Endothelial cell of umbilical vein (primary cell): ENCODE results near the gene UNC50. TPM values are rescaled to one million over a fixed set of nuclear protein-coding genes. Genes with fewer than 3 reads are reported as not detected.
"Not testable (repeated sequence)": the region's sequence is repeated elsewhere in the genome, so short reads cannot be mapped to it uniquely, and the experiment has no call there.

Experiments used
- BruUV-seq: library from RNA; stranded (reverse); fragments of 400-500 nt; replicated peaks from 2 replicates; lab custom pipeline; 2021; lab: Mats Ljungman, UMichigan
- CTCF ChIA-PET: fragments of 300-600, 350-600 bp; sonication (Branson Sonifier 250); formaldehyde crosslinking; loops from one replicate; lab custom pipeline; 2021; ENCODE audit warnings: antibody characterized with exemption, inconsistent platforms; lab: Charles Lee
- POLR2A ChIA-PET: fragments of 300-600, 350-600 bp; sonication (Branson Sonifier 250); formaldehyde crosslinking; loops from one replicate; lab custom pipeline; 2021; ENCODE audit warnings: antibody characterized with exemption, inconsistent platforms; lab: Charles Lee
- DNase-seq: peaks from one replicate; pipeline ENCODE4 v3.0.0-alpha.2; 2011; ENCODE audit warnings: low read depth, low spot score
- FAIRE-seq: peaks from 2 replicates; lab custom pipeline; 2011; peaks lifted over from hg19 to GRCh38; lab: Jason Lieb, UNC
- H2AFZ ChIP-seq: 2 replicates; pipeline ENCODE4 v1.6.0; 2012; ENCODE audit warnings: low read depth, low read length, control low read depth, inconsistent platforms
- H3K27ac ChIP-seq: 2 replicates; pipeline ENCODE4 v1.5.1; 2011; ENCODE audit warnings: low read depth, mild to moderate bottlenecking, control low read depth, low read length, moderate library complexity; ENCODE audit not compliant: insufficient read depth
- H3K27me3 ChIP-seq, 2 experiments: 2 replicates each; pipeline versions ENCODE4 v1.6.0 to v1.6.1; 2011; ENCODE audit warnings: low read length in 2 of 2, mixed read lengths in 1 of 2; ENCODE audit not compliant: control insufficient read depth in 2 of 2, insufficient read depth in 2 of 2
- H3K36me3 ChIP-seq, 2 experiments: 2 replicates in 1 of 2; 3 replicates in 1 of 2; pipeline ENCODE4 v1.5.1; 2011; ENCODE audit warnings: low read length in 2 of 2, mild to moderate bottlenecking in 1 of 2, moderate library complexity in 1 of 2; ENCODE audit not compliant: control insufficient read depth in 2 of 2, insufficient read depth in 2 of 2; ENCODE audit errors: extremely low read depth in 1 of 2
- H3K4me1 ChIP-seq: 3 replicates; pipeline ENCODE4 v1.5.1; 2011; ENCODE audit warnings: mild to moderate bottlenecking, low read length; ENCODE audit not compliant: control insufficient read depth, insufficient read depth; ENCODE audit errors: extremely low read depth
- H3K4me2 ChIP-seq: 2 replicates; pipeline ENCODE4 v1.6.1; 2011; ENCODE audit warnings: low read length, control low read depth, mixed read lengths; ENCODE audit not compliant: insufficient read depth
- H3K4me3 ChIP-seq, 3 experiments: fragments of 200-600 bp in 1 of 3; sonication (generic), shearing (Covaris generic) in 1 of 3; replicated peaks in 1 of 3; 2 replicates each; pipeline ENCODE4 v1.5.1; 2011 to 2016; ENCODE audit warnings: control low read depth in 3 of 3, low read length in 3 of 3, mild to moderate bottlenecking in 2 of 3, inconsistent platforms in 1 of 3, low read depth in 1 of 3, moderate library complexity in 1 of 3; ENCODE audit not compliant: insufficient read depth in 1 of 3
- H3K79me2 ChIP-seq: 2 replicates; pipeline ENCODE4 v1.6.0; 2012; ENCODE audit warnings: low read length, inconsistent platforms; ENCODE audit not compliant: control insufficient read depth, insufficient read depth
- H3K9ac ChIP-seq: replicated peaks from 2 replicates; pipeline ENCODE3; 2011; ENCODE audit warnings: low read length, control low read depth; ENCODE audit not compliant: insufficient read depth; ENCODE audit errors: extremely low read depth
- H3K9me1 ChIP-seq: replicated peaks from 3 replicates; pipeline ENCODE4 v1.6.0; 2011; ENCODE audit warnings: mild to moderate bottlenecking, low read length; ENCODE audit not compliant: control insufficient read depth, insufficient read depth; ENCODE audit errors: extremely low read depth
- H3K9me3 ChIP-seq: replicated peaks from 2 replicates; pipeline ENCODE4 v1.5.1; 2012; ENCODE audit warnings: low read length, inconsistent platforms; ENCODE audit not compliant: control insufficient read depth, insufficient read depth
- H4K20me1 ChIP-seq: replicated peaks from 2 replicates; pipeline ENCODE3; 2011; ENCODE audit warnings: mild to moderate bottlenecking, low read length; ENCODE audit not compliant: control insufficient read depth, insufficient read depth; ENCODE audit errors: extremely low read depth
- CTCF ChIP-seq, 2 donors: IDR thresholded peaks; 1 replicate in 1 of 2; 2 replicates in 1 of 2; pipeline ENCODE4 v1.5.1; 2011; ENCODE audit warnings: low read length in 2 of 2, mild to moderate bottlenecking in 2 of 2, moderate library complexity in 2 of 2, control low read depth in 1 of 2, inconsistent platforms in 1 of 2, low read depth in 1 of 2; ENCODE audit not compliant: insufficient read depth in 1 of 2; ENCODE audit errors: extremely low read depth in 1 of 2
- EZH2 ChIP-seq: IDR thresholded peaks from 2 replicates; pipeline ENCODE4 v1.6.1; 2012; ENCODE audit warnings: borderline replicate concordance, low read depth, mild to moderate bottlenecking, moderate library complexity, low read length, inconsistent platforms; ENCODE audit not compliant: severe bottlenecking
- FOS ChIP-seq: IDR thresholded peaks from 2 replicates; pipeline ENCODE4 v1.6.1; 2011; ENCODE audit warnings: mild to moderate bottlenecking, low read length, moderate library complexity, borderline replicate concordance; ENCODE audit not compliant: insufficient read depth
- GATA2 ChIP-seq: IDR thresholded peaks from 2 replicates; pipeline ENCODE4 v1.7.0; 2011; ENCODE audit warnings: low read depth, mild to moderate bottlenecking, moderate library complexity, mixed read lengths, low read length; ENCODE audit not compliant: insufficient read length, insufficient read depth
- JUN ChIP-seq: IDR thresholded peaks from 2 replicates; pipeline ENCODE4 v1.6.1; 2011; ENCODE audit warnings: borderline replicate concordance, low read depth; ENCODE audit not compliant: insufficient read length, insufficient read depth
- MAX ChIP-seq: IDR thresholded peaks from 2 replicates; pipeline ENCODE4 v1.6.1; 2011; ENCODE audit not compliant: insufficient read depth, insufficient read length
- MYC ChIP-seq: IDR thresholded peaks from one replicate; pipeline ENCODE4 v1.6.1; 2011; ENCODE audit warnings: mild to moderate bottlenecking, low read depth, low read length
- POLR2A ChIP-seq: IDR thresholded peaks from 2 replicates; pipeline ENCODE4 v1.6.1; 2012; ENCODE audit warnings: low read depth, mild to moderate bottlenecking, control low read depth, low read length
- POLR2AphosphoS5 ChIP-seq: IDR thresholded peaks from 2 replicates; pipeline ENCODE4 v1.6.1; 2012; ENCODE audit warnings: low read depth, mild to moderate bottlenecking, control low read depth, low read length, moderate library complexity; ENCODE audit not compliant: insufficient read depth
- dilution Hi-C: fragments of 300-500 bp; cut with MboI; formaldehyde crosslinking; loops from one replicate; pipeline ENCODE4 v1.15.0; 2019; ENCODE audit warnings: low sequenced_read_pairs; ENCODE audit not compliant: extremely low pct_ligation_motif_present
- intact Hi-C: fragments of 100-400 bp; cut with micrococcal nuclease; formaldehyde crosslinking; loops from one replicate; pipeline ENCODE4 v1.10.0; 2022
- polyA plus RNA-seq, 4 experiments: library from polyadenylated mRNA; depleted of rRNA in 3 of 4; stranded (reverse) in 3 of 4; unstranded in 1 of 4; fragments of >200 nt; gene quantifications; 2 replicates each; pipeline versions ENCODE4 v1.2.1 to v1.2.3, GENCODE V29; 2011 to 2012; ENCODE audit warnings: missing spikeins in 1 of 4
- total RNA-seq: library from RNA; stranded (reverse); gene quantifications from 2 replicates; pipeline ENCODE4 v1.2.3, GENCODE V29; 2021

UNC50 gene
- total and polyA plus RNA-seq, 2 donors (not counting 3 experiments of a cell fraction or from before 2014, with no cell fraction given), result 33.5 to 56.6 TPM

- H3K27ac ChIP-seq, result no peak overlapping the region
- CTCF ChIA-PET, result interaction anchor here (0.8 to 2.5 kb wide), 5 partner anchors 10 to 179 kb away, joined by 3 to 16 read pairs (median 4); no protein-coding TSS in a partner anchor
- DNase-seq (no peak), FAIRE-seq (no peak)
- H3K4me1 ChIP-seq, result no peaks in the 10 kb centered on the region
- H3K9ac ChIP-seq, result no peak overlapping the region
- H3K9me1 ChIP-seq, result no peaks in the 10 kb centered on the region
- POLR2A ChIA-PET, result no interaction called here
- H3K27me3 ChIP-seq, result no peaks in the 10 kb centered on the region
- TF ChIP-seq MAX (no peak), POLR2A (no peak), GATA2 (no peak), MYC (no peak), FOS (no peak), POLR2AphosphoS5 (no peak), CTCF (IDR thresholded peaks at IDR 0.05; ENCODE audit: extremely low read depth in 1 of 2, insufficient read depth in 1 of 2, low read depth in 1 of 2, low read length in 2 of 2) (no peak), EZH2 (no peak), JUN (no peak)
- dilution Hi-C loops (no loop called here), intact Hi-C loops (no loop called here)
- H2AFZ ChIP-seq, result no peak overlapping the region
- peaks cover 17% of the 10 kb centered on the region for H3K79me2 ChIP-seq
- no peaks in the 10 kb centered on the region for H4K20me1 ChIP-seq
- H3K36me3 ChIP-seq, result peaks cover 0 to 2% of the 10 kb centered on the region in 2 experiments
- H3K9me3 ChIP-seq, result no peaks in the 10 kb centered on the region
- no TSS peak for BruUV-seq
- H3K4me3 ChIP-seq, result no peak overlapping the region
- H3K4me2 ChIP-seq, result no peak overlapping the region
These were observed 50.6 kb downstream of the UNC50 start for GRCh38 chr2:98658816-98659490.

- H4K20me1 ChIP-seq, H3K27me3 ChIP-seq, H3K27ac ChIP-seq, BruUV-seq, H3K9me3 ChIP-seq, H3K4me2 ChIP-seq, H3K4me1 ChIP-seq, DNase-seq, dilution Hi-C loops, H3K9ac ChIP-seq, POLR2A ChIA-PET, H2AFZ ChIP-seq, intact Hi-C loops, H3K9me1 ChIP-seq, H3K36me3 ChIP-seq, FAIRE-seq, H3K4me3 ChIP-seq: not testable (repeated sequence)
- H3K79me2 ChIP-seq, result peaks cover 18% of the 10 kb centered on the region
- CTCF ChIA-PET, result interaction anchor here (0.8 to 2.5 kb wide), 4 partner anchors 10 to 178 kb away, joined by 3 to 16 read pairs (median 4); no protein-coding TSS in a partner anchor
These were observed 51.1 kb downstream of the UNC50 start for GRCh38 chr2:98659491-98659840.
